Activated naive CD4-positive, alpha-beta T cell treated with anti-CD3 and anti-CD28 coated beads, Interleukin-2, amount 50 U/mL, for 24 hours (primary cell): Measurements from ENCODE around the gene RAB19.
"Not testable (repeated sequence)": the region's sequence is repeated elsewhere in the genome, so short reads cannot be mapped to it uniquely, and the experiment has no call there.

Experiments
- H3K27ac Mint-ChIP-seq: one replicate; pipeline ENCODE4 v1.8.0; 2021; ENCODE audit warnings: mild to moderate bottlenecking, mixed read lengths
- H3K27me3 Mint-ChIP-seq: one replicate; pipeline ENCODE4 v1.8.0; 2021; ENCODE audit warnings: mixed read lengths
- H3K36me3 Mint-ChIP-seq: one replicate; pipeline ENCODE4 v1.8.0; 2021; ENCODE audit warnings: mixed read lengths
- H3K4me1 Mint-ChIP-seq: one replicate; pipeline ENCODE4 v1.8.0; 2021; ENCODE audit warnings: mixed read lengths
- H3K4me3 Mint-ChIP-seq: one replicate; pipeline ENCODE4 v1.8.0; 2021; ENCODE audit warnings: mild to moderate bottlenecking, mixed read lengths
- H3K9me3 Mint-ChIP-seq: one replicate; pipeline ENCODE4 v1.8.0; 2021; ENCODE audit warnings: mixed read lengths

RAB19 gene

GRCh38 chr7:140425718-140426117 is 21.9 kb downstream of the RAB19 start:
- Mint-ChIP-seq H3K27ac (no peak overlapping the region), H3K4me1 (no peaks in the 10 kb centered on the region), H3K4me3 (no peak overlapping the region), H3K36me3 (peaks cover 5% of the 10 kb centered on the region), H3K9me3 (no peaks in the 10 kb centered on the region), H3K27me3 (no peaks in the 10 kb centered on the region)

DNA sequence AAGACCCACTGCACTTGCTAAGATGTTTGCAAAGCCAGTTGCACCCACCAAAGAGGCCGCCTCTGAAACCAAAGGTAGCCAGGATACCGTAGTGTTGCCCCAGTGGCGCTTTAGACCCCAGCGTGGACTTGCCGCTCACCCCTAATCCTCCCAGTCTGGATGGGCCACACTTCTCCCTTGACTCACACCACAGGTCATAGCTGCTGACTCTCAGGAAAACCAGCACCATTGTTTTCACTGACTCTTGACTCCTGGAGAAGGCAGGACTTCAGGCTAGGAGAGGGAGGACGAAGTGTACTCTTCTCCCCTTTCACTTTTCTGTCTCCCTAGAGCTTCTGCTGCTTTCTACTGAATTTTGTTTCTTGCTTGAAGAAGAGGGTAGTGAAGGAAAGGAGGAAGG is 22.3 kb downstream of the RAB19 start:
- Mint-ChIP-seq H3K4me1 (no peaks in the 10 kb centered on the region), H3K27me3 (no peaks in the 10 kb centered on the region), H3K36me3 (peaks cover 5% of the 10 kb centered on the region)

DNA sequence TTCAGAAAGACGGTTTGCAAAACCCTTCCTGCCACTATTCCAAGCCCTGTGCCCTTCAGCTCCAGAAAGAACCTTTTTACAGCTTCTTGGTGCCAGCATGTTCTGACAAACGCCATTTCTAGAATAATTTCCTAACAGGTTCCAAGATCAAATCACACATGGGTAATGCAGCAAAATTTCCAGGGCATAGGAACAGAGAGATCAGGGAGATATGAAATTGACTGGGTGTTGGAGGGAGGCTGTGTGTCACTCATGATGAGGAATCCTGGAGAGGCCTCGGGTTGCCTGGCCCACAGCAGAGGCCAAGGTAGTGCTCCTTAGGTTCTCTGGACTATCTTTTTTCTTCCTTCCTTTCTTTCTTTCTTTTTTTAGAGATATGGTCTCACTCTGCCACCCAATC is 29.5 kb downstream of the RAB19 start:
- no peaks in the 10 kb centered on the region for H3K36me3 Mint-ChIP-seq
- no peaks in the 10 kb centered on the region for H3K27me3 Mint-ChIP-seq
- H3K4me3 Mint-ChIP-seq = no peak overlapping the region
- no peaks in the 10 kb centered on the region for H3K4me1 Mint-ChIP-seq
- no peaks in the 10 kb centered on the region for H3K9me3 Mint-ChIP-seq
- H3K27ac Mint-ChIP-seq = no peak overlapping the region

More for the DNA sequence above, 22.3 kb downstream of the RAB19 start:
- Mint-ChIP-seq H3K9me3 (no peaks in the 10 kb centered on the region), H3K4me3 (no peak overlapping the region), H3K27ac (peak overlapping the region; percentile 59)

- no peak overlapping the region for H3K4me3 Mint-ChIP-seq
- H3K36me3 Mint-ChIP-seq = no peaks in the 10 kb centered on the region
- no peaks in the 10 kb centered on the region for H3K27me3 Mint-ChIP-seq
Measured at GRCh38 chr7:140435252-140435895, 31.5 kb downstream of the RAB19 start.

GRCh38 chr7:140439359-140439758 is 35.5 kb downstream of the RAB19 start:
- no peak overlapping the region for H3K4me3 Mint-ChIP-seq
- H3K27ac Mint-ChIP-seq = no peak overlapping the region
- H3K27me3 Mint-ChIP-seq = no peaks in the 10 kb centered on the region
- H3K4me1 Mint-ChIP-seq = no peaks in the 10 kb centered on the region
- H3K9me3 Mint-ChIP-seq = no peaks in the 10 kb centered on the region
- no peaks in the 10 kb centered on the region for H3K36me3 Mint-ChIP-seq

More at GRCh38 chr7:140435252-140435895, 31.5 kb downstream of the RAB19 start:
- Mint-ChIP-seq H3K4me1 (no peaks in the 10 kb centered on the region), H3K9me3 (no peaks in the 10 kb centered on the region), H3K27ac (no peak overlapping the region)

GRCh38 chr7:140440593-140440992 is 36.7 kb downstream of the RAB19 start:
- Mint-ChIP-seq H3K27ac (no peak overlapping the region), H3K4me3 (no peak overlapping the region), H3K27me3 (no peaks in the 10 kb centered on the region), H3K36me3 (no peaks in the 10 kb centered on the region), H3K9me3 (no peaks in the 10 kb centered on the region), H3K4me1 (no peaks in the 10 kb centered on the region)

GRCh38 chr7:140441519-140441918 is 37.7 kb downstream of the RAB19 start:
- Mint-ChIP-seq H3K4me1 (no peaks in the 10 kb centered on the region), H3K27me3 (no peaks in the 10 kb centered on the region), H3K27ac (no peak overlapping the region), H3K4me3 (no peak overlapping the region), H3K9me3 (no peaks in the 10 kb centered on the region), H3K36me3 (no peaks in the 10 kb centered on the region)

DNA sequence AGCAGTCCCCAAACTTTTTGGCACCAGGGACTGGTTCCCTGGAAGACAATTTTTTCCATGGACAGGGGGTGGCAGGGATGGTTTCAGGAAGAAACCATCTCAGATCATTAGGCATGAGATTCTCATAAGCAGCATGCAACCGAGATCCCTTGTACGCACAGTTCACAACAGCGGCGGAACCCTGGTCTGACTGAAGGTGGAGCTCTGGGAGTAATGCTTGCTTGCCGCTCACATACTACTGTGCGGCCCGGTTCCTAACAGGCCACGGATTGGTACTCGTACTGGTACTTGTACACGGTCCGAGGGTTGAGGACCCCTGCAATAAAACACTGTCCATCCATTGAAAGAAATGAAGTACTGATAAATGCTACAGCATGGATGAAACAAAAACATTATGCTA is 42.6 kb downstream of the RAB19 start:
- H3K4me3 Mint-ChIP-seq = no peak overlapping the region
- no peaks in the 10 kb centered on the region for H3K9me3 Mint-ChIP-seq
- H3K4me1 Mint-ChIP-seq = peaks cover 16% of the 10 kb centered on the region
- H3K27me3 Mint-ChIP-seq = no peaks in the 10 kb centered on the region
- H3K36me3 Mint-ChIP-seq = no peaks in the 10 kb centered on the region
- H3K27ac Mint-ChIP-seq = no peak overlapping the region

DNA sequence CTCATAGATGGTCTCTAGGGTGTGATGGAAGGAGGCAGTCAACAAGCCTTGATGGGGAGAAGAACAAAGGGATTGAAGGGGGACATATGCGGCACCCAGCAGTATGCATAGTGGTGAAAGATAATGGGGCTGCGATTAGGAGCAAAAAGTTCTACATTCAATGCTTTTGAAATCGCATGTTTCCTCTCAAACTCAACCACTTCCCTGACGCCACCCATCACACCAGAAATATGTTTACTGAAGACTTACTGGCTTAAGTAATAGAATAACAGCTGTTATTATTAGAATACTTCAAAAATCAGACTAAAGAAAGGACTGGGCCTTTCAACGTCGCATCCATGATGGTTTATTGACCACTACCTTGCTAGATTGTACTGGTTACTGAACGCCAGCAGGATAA is 44.0 kb downstream of the RAB19 start:
- H3K27me3 Mint-ChIP-seq = no peaks in the 10 kb centered on the region

DNA sequence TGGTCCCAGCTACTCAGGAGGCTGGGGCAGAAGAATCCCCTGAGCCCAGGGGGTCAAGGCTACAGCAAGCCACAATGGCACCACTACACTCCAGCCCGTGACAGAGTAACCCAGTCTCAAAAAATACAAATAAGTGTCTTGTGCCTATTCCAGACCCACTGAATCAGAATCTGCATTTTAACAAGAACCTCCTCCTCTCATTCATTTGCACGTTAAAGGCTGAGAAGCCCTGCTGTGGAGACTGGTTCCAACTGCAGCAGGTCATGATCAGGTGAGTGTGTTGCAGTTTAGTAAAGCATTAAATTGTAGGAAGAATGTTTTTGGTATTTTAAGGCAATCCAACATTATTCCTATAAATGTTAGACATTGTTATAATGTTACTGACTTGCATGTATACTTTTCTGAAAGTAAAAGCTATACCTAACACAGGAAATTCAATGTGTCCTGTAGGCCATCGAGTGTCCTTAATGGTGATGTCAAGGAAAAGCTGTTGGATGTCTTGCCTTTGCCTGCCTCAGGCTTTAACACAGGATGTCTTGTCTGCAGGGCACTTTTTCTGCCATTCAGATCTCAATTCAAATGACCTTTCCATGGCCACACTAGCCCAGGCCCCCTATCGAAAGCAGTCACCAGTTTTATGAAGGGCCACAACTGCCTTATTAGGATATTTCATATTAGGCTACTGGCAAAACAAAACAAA is 45.1 kb downstream of the RAB19 start:
- no peaks in the 10 kb centered on the region for H3K27me3 Mint-ChIP-seq
- no peaks in the 10 kb centered on the region for H3K9me3 Mint-ChIP-seq
- H3K4me1 Mint-ChIP-seq = peaks cover 21% of the 10 kb centered on the region
- H3K36me3 Mint-ChIP-seq = peaks cover 6% of the 10 kb centered on the region
- no peak overlapping the region for H3K4me3 Mint-ChIP-seq
- no peak overlapping the region for H3K27ac Mint-ChIP-seq

More for the DNA sequence above, 44.0 kb downstream of the RAB19 start:
- Mint-ChIP-seq H3K9me3 (no peaks in the 10 kb centered on the region), H3K4me3 (no peak overlapping the region), H3K4me1 (peaks cover 21% of the 10 kb centered on the region), H3K36me3 (peaks cover 4% of the 10 kb centered on the region), H3K27ac (no peak overlapping the region)

DNA sequence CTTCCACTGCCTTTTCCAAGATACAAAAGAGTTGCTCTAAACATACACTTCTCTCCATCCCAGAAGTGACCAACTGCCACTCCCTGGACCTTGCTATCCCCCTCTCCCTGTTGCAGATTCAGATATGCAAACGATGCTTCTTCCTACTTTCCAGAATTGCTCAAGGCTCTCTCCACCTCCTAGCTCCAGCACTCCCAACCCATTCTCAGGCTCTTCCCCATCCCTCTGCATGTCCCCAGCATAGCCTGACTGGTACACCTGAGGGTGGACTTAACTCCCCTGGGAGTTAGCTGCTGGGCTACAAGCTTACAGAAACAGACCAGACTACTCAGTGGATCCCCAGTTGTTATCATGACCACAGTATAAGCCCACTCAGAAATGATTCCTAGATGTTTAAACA is 47.9 kb downstream of the RAB19 start:
- Mint-ChIP-seq H3K9me3 (no peaks in the 10 kb centered on the region), H3K27me3 (no peaks in the 10 kb centered on the region), H3K36me3 (peaks cover 12% of the 10 kb centered on the region), H3K4me3 (no peak overlapping the region), H3K4me1 (peaks cover 30% of the 10 kb centered on the region), H3K27ac (no peak overlapping the region)

DNA sequence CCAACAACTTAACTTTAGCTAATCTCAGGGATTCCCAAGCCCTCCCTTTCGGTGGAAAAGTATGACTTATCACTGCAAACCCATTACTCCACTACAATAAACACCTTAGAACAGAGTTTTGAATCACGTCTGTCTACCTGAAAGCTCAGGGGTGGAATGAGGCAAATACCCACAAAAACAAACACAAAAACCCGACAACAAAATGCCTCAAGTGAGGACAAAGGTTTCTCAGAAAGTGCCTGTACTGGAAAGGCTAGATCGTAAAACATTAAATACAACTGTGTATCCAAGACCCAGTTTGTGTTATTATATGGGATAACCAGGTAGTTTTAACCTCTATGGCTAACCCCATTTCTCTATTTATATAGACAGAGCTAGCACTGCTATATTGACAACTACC is 49.4 kb downstream of the RAB19 start:
- Mint-ChIP-seq H3K27me3 (no peaks in the 10 kb centered on the region), H3K36me3 (peaks cover 15% of the 10 kb centered on the region), H3K4me1 (peaks cover 25% of the 10 kb centered on the region), H3K9me3 (no peaks in the 10 kb centered on the region), H3K4me3 (no peak overlapping the region), H3K27ac (no peak overlapping the region)

- not testable (repeated sequence) for H3K4me3 Mint-ChIP-seq
Measured at GRCh38 chr7:140453785-140454656, 50.2 kb downstream of the RAB19 start.

GRCh38 chr7:140454657-140455015 is 50.8 kb downstream of the RAB19 start:
- H3K9me3 Mint-ChIP-seq = no peaks in the 10 kb centered on the region
- peaks cover 15% of the 10 kb centered on the region for H3K36me3 Mint-ChIP-seq
- H3K4me3 Mint-ChIP-seq = no peak overlapping the region
- H3K4me1 Mint-ChIP-seq = peaks cover 33% of the 10 kb centered on the region
- peak overlapping the region; percentile 80 for H3K27ac Mint-ChIP-seq
- no peaks in the 10 kb centered on the region for H3K27me3 Mint-ChIP-seq

More at GRCh38 chr7:140453785-140454656, 50.2 kb downstream of the RAB19 start:
- H3K27ac Mint-ChIP-seq = peak overlapping the region; percentile 80
- H3K4me1 Mint-ChIP-seq = peaks cover 27% of the 10 kb centered on the region
- not testable (repeated sequence) for H3K9me3 Mint-ChIP-seq, H3K27me3 Mint-ChIP-seq
- H3K36me3 Mint-ChIP-seq = peaks cover 15% of the 10 kb centered on the region

DNA sequence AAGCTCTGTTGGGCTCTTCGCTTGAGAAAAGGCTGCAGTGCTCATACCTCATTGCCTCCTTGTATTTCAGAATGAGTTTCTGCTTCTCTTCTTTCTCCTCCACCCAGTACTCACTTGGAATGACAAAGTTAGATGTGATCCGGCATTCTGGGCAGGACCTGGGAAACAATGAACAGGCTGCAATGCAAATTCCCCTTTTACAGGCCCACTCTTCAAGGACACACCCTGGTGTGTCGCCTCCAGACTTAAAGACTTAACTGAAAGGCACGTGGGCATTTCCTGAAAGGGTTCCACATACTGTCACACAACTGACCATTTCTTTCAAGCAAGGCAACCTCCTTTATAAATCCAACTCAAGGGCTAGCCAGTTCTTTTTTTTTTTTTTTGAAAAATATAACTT is 51.9 kb downstream of the RAB19 start:
- Mint-ChIP-seq H3K36me3 (peaks cover 15% of the 10 kb centered on the region), H3K4me1 (peaks cover 28% of the 10 kb centered on the region), H3K4me3 (no peak overlapping the region), H3K9me3 (no peaks in the 10 kb centered on the region), H3K27me3 (no peaks in the 10 kb centered on the region), H3K27ac (no peak overlapping the region)

DNA sequence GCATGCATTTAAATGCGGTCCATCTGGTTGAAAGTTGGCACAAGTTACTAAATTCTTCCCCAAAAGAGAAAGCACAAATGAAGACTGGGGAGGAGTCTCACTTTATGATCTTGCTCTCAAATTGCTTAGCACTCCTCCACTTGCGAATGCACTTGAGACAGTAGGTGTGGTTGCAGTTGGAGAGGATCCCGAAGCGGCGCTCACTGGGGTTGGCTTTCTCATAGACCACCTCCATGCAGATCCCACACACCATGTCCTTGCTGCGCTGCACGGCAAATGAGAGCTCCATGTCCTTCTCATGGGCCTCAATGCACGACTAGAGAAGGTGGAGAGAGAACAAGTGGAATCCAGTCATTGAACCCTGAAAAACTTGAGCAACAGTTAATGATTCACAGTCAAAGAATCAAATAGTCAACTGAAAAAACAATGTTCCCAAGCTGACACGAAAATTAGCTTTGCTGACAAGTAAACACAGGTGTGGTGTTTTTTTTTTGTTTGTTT is 52.7 kb downstream of the RAB19 start:
- no peak overlapping the region for H3K27ac Mint-ChIP-seq
- H3K27me3 Mint-ChIP-seq = no peaks in the 10 kb centered on the region
- no peaks in the 10 kb centered on the region for H3K9me3 Mint-ChIP-seq
- peaks cover 23% of the 10 kb centered on the region for H3K4me1 Mint-ChIP-seq
- no peak overlapping the region for H3K4me3 Mint-ChIP-seq
- peaks cover 15% of the 10 kb centered on the region for H3K36me3 Mint-ChIP-seq
